ENCODE measurements around the gene TTC21B. TPM values are rescaled to one million over a fixed set of nuclear protein-coding genes. Genes with fewer than 3 reads are reported as not detected.
"Not testable (repeated sequence)": the region's sequence is repeated elsewhere in the genome, so short reads cannot be mapped to it uniquely, and the experiment has no call there.

Gene TTC21B
- polyA plus RNA-seq = 1 to 10 TPM; 4.4 to 6.3 (median 5.8) TPM

- 0 to 1% (median 0%) methylated on average over 45 to 55 of the region's 55 CpGs for WGBS, 3 donors
- H3K27ac ChIP-seq (ENCODE audit: low read depth, low read length) = peak within 1 kb of the TSS; percentile 62
These were observed at the start of gene TTC21B for GRCh38 chr2:165953655-165954606. Gene TTC21B, minus strand, starts transcription at chr2:165953776. Its CDS starts 71 bp downstream, at chr2:165953705.

GRCh38 chr2:166000401-166000800, 46.8 kb upstream of the TTC21B start:
- WGBS, 3 donors = 63 to 79% (median 77%) methylated on average over 2 of the region's 2 CpGs
- H3K27ac ChIP-seq (ENCODE audit: low read depth, low read length) = no peak overlapping the region

GRCh38 chr2:165990846-165991245, 37.3 kb upstream of the TTC21B start:
- no peak overlapping the region for H3K27ac ChIP-seq (ENCODE audit: low read depth, low read length)

- no peak overlapping the region for H3K27ac ChIP-seq (ENCODE audit: low read depth, low read length)
- WGBS, 3 donors = 30 to 37% (median 35%) methylated on average over 1 of the region's 1 CpG
These were observed 36.3 kb upstream of the TTC21B start for GRCh38 chr2:165989851-165990250.

- no peak overlapping the region for H3K27ac ChIP-seq (ENCODE audit: low read depth, low read length)
These were observed 31.5 kb upstream of the TTC21B start for GRCh38 chr2:165985120-165985519.

GRCh38 chr2:165972161-165972560, 18.6 kb upstream of the TTC21B start:
- not testable (repeated sequence) for H3K27ac ChIP-seq (ENCODE audit: low read depth, low read length)

- H3K27ac ChIP-seq (ENCODE audit: low read depth, low read length) = no peak overlapping the region
- WGBS, 3 donors = 5 to 21% (median 14%) methylated on average over 1 of the region's 1 CpG
These were observed 17.1 kb upstream of the TTC21B start for GRCh38 chr2:165970663-165971062.

- WGBS, 3 donors = 59 to 66% (median 65%) methylated on average over 2 of the region's 2 CpGs
These were observed 15.7 kb upstream of the TTC21B start for GRCh38 chr2:165969227-165969626.

GRCh38 chr2:165967746-165968145, 14.2 kb upstream of the TTC21B start:
- H3K27ac ChIP-seq (ENCODE audit: low read depth, low read length) = no peak overlapping the region
- WGBS, 3 donors = 86 to 88% (median 88%) methylated on average over 3 of the region's 3 CpGs

More at GRCh38 chr2:165969227-165969626, 15.7 kb upstream of the TTC21B start:
- H3K27ac ChIP-seq (ENCODE audit: low read depth, low read length) = no peak overlapping the region

GRCh38 chr2:165961818-165962217, 8.2 kb upstream of the TTC21B start:
- no peak overlapping the region for H3K27ac ChIP-seq (ENCODE audit: low read depth, low read length)
- WGBS, 3 donors = 89 to 95% (median 94%) methylated on average over 4 of the region's 4 CpGs

GRCh38 chr2:165959371-165959770, 5.8 kb upstream of the TTC21B start:
- no peak overlapping the region for H3K27ac ChIP-seq (ENCODE audit: low read depth, low read length)

GRCh38 chr2:165958313-165958960, 4.9 kb upstream of the TTC21B start:
- 87 to 94% (median 90%) methylated on average over 3 of the region's 3 CpGs for WGBS, 3 donors
- no peak overlapping the region for H3K27ac ChIP-seq (ENCODE audit: low read depth, low read length)

More at GRCh38 chr2:165959371-165959770, 5.8 kb upstream of the TTC21B start:
- WGBS, 3 donors = 45 to 89% (median 82%) methylated on average over 4 of the region's 4 CpGs

GRCh38 chr2:165957030-165957675, 3.6 kb upstream of the TTC21B start:
- 83 to 91% (median 91%) methylated on average over 50 to 60 of the region's 60 CpGs for WGBS, 3 donors

GRCh38 chr2:165953306-165953654, 296 bp downstream of the TTC21B start:
- WGBS, 3 donors = 0 to 1% (median 0%) methylated on average over 23 to 24 of the region's 24 CpGs
- H3K27ac ChIP-seq (ENCODE audit: low read depth, low read length) = peak overlapping the region; percentile 62

More at GRCh38 chr2:165957030-165957675, 3.6 kb upstream of the TTC21B start:
- H3K27ac ChIP-seq (ENCODE audit: low read depth, low read length) = no peak overlapping the region

GRCh38 chr2:165952741-165953211, 800 bp downstream of the TTC21B start:
- WGBS, 3 donors = 9 to 13% (median 12%) methylated on average over 4 of the region's 4 CpGs

GRCh38 chr2:165952085-165952484, 1.5 kb downstream of the TTC21B start:
- no peak overlapping the region for H3K27ac ChIP-seq (ENCODE audit: low read depth, low read length)
- 0% methylated on average over 1 of the region's 1 CpG for WGBS, 3 donors

More at GRCh38 chr2:165952741-165953211, 800 bp downstream of the TTC21B start:
- no peak overlapping the region for H3K27ac ChIP-seq (ENCODE audit: low read depth, low read length)

- WGBS, 3 donors = 92 to 96% (median 96%) methylated on average over 3 of the region's 3 CpGs
- H3K27ac ChIP-seq (ENCODE audit: low read depth, low read length) = no peak overlapping the region
These were observed 3.1 kb downstream of the TTC21B start for GRCh38 chr2:165950438-165950837.

- 88 to 100% (median 96%) methylated on average over 1 of the region's 1 CpG for WGBS, 3 donors
- H3K27ac ChIP-seq (ENCODE audit: low read depth, low read length) = no peak overlapping the region
These were observed 11.7 kb downstream of the TTC21B start for GRCh38 chr2:165941827-165942226.

- H3K27ac ChIP-seq (ENCODE audit: low read depth, low read length) = no peak overlapping the region
- WGBS, 3 donors = 91 to 94% (median 94%) methylated on average over 1 of the region's 1 CpG
These were observed 15.3 kb downstream of the TTC21B start for GRCh38 chr2:165938237-165938636.
